GM21717 (cell line): ENCODE data around the gene C7orf33.
"Not testable (repeated sequence)": the region's sequence is repeated elsewhere in the genome, so short reads cannot be mapped to it uniquely, and the experiment has no call there.

Source experiments
- ATAC-seq: cut with Tn5 transposase; IDR thresholded peaks from one replicate; pipeline ENCODE4 v1.9.1; 2021; ENCODE audit warnings: mild to moderate bottlenecking, moderate library complexity; ENCODE audit not compliant: unreplicated experiment

C7orf33 gene

DNA sequence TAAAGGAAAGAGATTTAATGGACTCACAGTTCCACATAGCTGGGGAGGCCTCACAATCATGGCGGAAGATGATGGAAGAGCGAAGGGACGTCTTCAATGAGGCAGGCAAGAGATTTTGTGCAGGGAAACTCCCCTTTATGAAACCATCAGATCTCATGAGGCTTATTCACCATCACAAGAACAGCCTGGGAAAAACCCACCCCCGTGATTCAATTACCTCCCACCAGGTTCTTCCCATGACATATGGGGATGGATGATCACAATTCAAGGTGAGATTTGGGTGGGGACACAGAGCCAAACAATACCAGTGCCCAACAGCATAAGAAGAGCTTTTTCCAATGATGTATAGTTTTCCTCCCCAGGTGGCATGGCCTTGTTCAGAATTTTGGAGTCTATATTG is 11.2 kb upstream of the C7orf33 start:
- ATAC-seq, result no peak

DNA sequence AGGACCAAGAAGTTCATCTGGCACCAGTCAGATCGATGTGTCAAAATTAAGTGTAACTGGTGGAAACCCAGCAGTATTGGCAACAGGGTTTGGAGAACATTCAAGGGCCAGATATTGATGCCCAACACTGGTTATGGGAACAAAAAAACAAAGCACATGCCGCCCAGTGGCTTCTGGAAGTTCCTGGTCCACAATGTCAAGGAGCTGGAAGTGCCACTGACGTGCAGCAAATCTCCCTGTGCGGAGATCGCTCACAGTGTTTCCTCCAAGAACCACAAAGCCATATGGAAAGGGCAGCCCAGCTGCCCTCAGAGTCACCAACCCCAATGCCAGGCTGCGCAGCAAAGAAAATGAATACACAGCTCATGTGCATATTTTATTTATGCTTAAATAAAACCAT is 10.1 kb upstream of the C7orf33 start:
- ATAC-seq, result no peak

DNA sequence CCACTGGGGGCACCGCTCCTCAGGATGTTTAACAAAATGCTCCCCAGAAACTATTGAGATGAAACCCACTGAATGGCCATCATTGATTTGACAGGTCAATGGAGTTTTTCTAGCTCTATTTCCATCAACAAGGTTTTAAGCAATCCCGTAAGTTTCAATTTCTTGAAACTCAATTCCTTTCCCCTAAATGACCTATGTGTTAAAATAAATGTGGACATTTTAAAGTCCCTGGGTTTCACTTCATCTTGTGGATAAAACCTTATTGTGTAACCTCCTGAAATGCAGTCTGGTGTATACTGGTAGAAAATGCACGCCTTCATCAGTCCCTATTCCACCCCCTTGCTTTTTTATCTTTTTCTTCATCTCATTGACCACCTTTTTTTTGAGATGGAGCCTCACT is 8.9 kb upstream of the C7orf33 start:
- ATAC-seq, result no peak

DNA sequence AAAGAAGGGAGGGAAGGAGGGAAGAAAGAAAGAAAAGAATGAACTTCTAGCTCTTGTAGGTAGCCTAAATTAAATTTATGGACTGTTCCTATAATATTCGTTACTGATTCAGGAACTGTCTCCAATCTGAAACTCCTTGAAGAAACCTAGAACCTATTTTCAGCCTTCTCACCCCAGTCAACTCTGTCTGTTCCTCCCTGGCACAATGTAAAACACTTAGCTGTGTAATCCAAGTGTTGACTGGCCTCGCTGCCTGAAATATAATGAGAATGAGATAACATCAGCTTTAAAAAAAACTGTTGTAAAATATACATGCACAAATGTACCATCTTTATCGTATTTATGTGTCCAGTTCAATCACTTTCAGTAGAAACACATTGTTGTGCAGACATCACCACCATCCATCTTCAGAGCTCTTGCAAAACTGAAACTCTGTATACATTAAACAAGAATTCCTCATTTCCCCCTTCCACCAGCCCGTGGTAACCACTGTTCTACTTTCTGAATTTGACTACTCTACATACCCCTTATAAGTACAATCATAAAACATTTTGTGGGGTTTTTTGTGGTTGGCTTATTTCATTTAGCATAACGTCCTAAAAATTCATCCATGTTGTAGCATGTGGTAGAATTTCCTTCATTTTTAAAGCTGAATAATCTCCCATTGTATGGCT is 6.3 kb upstream of the C7orf33 start:
- ATAC-seq, result peak; percentile 95

DNA sequence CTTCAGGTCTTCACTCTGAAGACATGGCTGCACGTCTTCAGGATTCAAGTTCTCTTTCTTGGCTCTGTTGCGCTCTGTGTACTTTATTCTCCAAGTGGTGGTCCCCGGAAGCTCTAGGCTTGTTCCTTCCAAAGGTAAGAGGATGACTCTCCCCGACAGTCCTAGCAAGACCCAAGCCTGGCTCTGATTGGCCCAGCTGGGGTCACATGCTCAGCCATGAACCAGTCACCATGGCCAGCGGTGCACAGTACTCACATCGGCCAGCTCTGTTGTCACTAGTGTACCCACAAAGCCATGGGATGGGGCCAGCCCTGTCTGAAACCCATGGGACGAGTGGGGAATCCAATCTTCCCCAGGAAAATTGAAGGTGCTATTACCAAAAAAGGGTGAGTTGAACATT is 5.2 kb upstream of the C7orf33 start:
- ATAC-seq, result no peak

DNA sequence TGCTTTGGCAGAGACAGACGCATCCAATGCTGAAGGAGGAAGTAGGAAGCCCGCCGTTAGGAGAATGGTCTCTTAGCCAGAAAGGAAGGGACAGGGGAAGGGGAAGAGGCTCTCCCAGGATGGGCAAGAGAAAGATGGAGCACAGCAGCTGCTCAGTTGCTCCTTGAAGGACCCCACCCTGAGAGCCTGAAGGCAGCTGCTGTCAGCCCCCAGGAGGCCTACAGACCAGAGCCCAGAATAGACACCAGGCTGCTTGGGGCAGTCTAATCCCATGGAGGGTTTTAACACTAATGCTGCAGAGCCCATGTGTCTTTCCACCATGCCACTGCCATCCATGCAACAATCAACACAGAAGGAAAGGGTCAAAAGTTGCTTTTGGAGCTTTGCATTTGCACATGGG is 3.5 kb upstream of the C7orf33 start:
- ATAC-seq, result no peak

DNA sequence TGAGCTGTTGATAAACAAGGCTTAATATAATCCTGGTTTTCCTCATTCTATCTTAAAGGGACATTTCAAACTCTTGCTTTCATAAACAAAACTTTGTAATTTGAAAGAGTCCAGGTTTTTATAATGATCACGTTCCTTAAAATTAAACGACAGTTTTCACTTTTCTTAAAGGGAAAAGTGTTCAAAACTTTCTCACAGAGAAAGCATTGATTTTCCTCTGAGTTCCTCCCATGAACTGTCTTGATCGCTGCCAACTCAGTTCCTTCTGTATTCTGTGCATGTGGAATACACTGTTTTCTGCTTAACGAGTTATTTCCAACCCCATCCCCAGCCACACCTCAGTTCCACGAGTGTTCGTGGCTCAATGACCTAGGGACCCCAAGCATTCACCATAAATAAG is 2.4 kb upstream of the C7orf33 start:
- no peak for ATAC-seq

DNA sequence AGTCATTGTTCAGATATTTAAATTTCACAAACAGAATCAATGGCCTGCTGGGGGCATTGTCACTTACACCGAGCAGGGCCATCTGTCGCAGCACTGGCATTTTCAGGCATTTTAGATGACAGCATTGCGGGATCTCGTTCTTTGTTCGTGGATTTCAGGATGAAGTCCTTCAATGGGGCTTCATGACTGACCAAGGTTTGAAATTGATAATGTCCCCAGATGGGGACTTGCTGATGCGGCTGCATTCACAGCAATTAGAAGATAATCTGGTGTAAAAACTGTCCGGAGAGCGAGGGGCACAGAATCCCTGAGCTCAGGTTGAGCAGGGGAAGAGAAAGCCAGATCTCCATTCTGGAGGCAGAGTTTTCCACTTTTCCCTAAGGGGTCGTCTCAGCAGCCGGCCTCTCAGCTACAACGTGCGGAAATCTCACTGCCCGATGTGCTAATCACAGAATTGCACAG is 1.9 kb upstream of the C7orf33 start:
- ATAC-seq, result no peak

DNA sequence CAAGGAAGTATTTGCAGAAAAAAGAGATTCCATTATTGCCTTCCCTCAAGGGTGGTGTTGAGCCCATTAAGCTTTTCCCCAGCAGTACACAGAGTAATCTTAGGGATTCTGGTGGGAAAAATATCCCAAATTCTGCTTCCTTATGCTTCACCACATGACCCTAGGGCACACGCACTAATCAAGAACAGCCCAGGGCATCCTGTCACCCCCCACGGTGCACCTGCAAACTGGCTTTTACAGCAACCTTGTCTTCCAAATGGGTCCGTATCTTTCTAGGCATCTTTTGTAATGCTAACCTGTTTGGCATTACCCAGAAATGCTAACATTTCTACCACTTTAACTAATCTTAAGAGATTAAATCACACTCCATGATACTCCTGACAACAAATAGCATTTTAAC is 926 bp upstream of the C7orf33 start:
- no peak for ATAC-seq

DNA sequence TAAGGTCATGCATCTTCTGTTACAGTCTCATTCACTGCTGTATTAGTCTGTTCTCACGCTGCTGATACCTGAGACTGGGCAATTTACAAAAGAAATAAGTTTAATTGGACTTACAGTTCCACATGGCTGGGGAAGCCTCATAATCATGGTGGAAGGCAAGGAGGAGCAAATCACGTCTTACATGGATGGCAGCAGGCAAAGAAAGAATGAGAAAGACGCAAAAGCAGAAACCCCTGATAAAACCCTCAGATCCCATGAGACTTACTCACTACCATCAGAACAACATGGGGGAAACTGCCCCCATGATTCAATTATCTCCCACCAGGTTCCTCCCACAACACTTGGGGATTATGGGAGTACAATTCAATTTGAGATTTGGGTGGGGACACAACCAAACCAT is 5.8 kb downstream of the C7orf33 start:
- not testable (repeated sequence) for ATAC-seq

DNA sequence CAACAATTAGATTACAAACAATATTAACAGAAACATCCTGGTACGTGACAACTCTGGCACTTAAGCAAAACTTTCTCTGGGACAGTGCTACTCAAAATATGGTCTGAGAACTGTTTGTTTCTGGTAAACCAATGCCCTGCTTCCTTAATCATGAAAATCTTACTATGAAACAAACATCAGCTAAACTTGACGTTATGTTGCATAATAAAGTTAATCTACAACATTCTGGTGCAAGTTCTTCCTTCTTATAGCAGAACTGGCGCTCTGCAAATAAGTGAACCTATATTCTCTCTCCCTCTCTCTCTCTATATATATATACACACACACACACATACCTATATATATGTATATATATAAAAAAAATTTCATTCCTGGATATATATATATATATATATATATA is 7.8 kb downstream of the C7orf33 start:
- ATAC-seq, result no peak

DNA sequence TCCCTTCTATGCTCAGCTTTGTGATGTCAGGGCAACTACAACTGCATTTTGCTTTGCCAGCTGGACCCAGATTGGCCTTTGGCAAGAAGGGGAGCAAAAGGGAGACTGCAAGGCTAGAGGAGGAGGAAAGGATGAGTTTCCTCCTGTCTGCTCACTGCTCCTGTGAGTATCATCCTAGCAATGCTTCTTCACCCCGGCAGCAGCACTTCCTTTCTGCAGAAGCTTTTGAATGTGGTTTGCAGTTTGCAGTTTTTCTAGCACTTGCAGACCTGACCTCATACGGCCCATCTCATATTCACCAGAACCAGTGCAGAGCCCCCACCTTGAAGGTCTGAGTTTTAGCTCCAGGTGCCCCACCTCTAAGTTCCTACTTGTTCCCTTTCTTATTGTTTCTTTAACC is 14.8 kb downstream of the C7orf33 start:
- no peak for ATAC-seq

DNA sequence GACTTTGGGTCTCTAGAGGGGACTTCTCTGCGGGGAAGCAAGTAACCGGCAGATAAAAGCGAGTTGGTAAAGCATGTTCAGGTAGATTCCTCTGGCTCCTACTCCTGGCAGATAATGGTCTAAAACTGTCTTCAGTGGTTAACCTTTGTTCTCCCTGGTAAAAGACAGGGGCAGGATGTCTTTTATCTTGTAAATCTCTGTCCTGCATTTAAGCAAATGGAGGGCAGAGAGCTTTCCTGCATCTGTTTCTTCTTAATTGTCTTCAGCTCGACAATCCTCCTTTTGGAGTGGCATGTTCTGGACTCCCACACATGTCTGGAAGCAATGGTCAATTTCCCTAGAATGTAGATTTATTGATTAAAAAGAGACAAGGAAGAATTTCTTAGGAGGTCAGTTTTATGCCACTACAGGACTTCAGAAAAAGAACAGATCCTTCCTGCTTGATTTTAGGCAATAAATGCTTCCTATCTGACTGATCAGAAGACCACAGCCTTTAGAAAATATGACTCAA is 16.6 kb downstream of the C7orf33 start:
- no peak for ATAC-seq

DNA sequence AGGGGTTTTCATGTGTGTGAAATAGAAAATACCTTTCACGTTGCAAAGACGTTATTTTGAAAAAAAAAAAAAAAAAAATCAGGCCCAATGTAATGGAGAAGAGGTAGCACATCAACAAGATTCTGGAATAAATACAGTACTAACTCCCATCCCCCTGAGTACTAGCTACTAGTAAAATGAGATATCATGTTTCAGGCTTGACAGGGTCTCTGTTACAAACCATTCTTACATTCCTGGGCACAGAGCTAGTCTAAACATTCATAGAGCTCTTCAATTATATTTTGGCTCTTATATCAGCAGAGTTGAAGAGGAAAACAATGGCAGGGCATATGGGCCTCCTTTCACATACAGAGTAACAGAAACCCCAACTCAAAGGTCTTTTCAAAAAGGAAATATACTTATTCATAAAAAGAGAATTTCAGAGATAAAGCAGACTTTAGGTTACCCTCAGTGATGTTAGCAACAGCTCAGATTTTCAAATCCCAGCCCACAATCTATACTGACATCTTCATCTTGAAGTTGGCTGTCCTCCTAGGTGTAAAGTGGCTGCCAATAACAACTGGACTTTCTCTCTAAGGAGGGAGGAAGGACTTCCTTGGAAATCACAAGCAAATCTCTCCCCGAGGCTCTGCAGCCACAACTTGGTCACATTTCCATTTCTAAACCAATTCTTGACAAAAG is 18.6 kb downstream of the C7orf33 start:
- no peak for ATAC-seq

DNA sequence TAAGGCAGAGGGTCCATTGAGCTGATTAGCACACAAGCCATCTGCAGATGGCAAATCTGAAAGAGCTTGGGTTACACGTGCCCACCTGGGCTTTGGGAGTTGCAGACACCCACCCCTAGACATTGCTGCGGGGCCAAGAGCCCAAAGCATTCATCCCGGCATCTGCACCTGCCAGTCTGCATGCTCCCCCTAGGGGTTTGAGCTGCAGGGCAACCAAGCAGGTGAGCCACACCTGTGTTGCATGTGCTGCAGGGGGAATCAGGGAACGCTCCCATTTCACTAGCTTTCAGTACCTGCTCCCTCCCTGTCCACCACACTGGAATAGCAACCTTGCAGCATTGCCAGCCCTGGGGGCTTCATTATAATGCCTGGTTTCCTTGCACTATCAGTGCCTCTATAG is 21.1 kb downstream of the C7orf33 start:
- no peak for ATAC-seq

DNA sequence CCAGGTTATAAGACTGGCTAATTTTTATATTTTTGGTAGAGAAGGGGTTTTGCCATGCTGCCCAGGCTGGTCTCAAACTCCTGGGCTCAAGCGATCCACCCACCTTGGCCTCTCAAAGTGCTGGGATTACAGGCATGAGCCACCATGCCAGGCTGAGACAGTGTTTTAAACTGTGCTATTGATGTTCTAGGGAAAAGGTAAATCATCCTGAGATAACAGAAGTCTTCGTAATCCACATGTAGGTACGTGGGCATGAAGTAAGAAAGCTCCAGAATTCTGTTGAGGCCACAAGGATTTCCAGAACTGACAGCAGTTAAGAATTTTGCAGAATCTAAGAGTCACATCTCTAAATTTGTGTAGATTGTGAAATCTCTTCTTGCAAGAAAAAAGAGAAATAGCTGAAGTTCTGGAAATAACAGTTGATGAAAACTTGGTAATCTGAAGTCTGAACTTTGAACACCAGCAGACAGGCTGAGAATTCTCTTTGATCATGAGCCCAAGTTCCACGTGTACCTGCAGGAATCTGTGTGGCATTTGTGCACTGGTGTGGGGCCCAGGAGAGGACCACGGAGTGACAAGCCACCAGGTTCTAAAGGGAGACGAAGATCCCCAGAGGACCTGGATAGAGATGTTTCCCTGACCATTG is 24.6 kb downstream of the C7orf33 start:
- no peak for ATAC-seq

DNA sequence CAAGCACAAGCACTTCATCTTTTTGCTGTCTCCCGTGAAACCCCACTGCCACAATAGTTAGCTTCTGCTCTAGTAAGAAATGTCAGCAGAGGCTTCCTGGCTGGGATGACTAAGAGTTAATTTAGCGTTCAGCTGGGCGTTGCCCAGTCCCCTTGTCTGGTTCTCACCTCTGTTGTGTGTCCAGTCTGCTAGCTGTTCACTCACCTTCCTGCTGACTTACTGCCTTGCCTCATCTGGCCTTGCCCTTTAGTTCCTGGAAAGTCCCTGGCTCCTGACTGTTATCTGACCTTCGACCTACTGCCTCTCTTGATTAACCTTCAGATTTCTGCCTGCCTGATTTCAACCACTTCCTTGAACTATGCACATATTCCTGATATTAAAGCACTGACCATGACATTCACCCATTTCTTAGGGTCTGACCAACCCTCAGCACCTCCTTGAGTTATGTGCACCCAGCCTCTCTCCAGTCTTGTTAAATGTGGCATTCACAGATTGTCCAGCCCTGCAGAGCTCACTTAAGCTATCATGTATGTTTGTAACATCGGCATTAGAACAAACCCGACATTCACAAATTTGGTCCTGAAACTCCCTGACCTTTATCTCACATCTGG is 30.3 kb downstream of the C7orf33 start:
- no peak for ATAC-seq

DNA sequence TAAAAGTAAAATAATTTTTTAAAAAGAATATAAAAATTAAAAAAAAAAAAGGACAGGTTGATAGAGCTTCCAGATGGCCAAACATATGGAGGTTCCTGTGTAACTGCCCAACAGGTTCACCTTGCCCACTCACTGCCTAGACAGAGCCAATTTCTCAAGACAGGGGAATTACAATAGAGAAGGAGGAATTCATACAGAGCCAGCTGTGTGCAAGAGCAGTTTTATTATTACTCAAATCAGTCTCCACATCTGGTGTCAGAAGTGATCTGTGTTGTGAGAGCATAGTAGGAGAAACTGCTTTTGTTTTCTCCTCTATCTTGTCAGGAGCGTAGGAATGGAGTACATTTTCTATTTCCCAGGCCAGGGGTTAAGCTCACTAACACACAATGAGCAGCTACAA is 31.0 kb downstream of the C7orf33 start:
- ATAC-seq, result no peak

DNA sequence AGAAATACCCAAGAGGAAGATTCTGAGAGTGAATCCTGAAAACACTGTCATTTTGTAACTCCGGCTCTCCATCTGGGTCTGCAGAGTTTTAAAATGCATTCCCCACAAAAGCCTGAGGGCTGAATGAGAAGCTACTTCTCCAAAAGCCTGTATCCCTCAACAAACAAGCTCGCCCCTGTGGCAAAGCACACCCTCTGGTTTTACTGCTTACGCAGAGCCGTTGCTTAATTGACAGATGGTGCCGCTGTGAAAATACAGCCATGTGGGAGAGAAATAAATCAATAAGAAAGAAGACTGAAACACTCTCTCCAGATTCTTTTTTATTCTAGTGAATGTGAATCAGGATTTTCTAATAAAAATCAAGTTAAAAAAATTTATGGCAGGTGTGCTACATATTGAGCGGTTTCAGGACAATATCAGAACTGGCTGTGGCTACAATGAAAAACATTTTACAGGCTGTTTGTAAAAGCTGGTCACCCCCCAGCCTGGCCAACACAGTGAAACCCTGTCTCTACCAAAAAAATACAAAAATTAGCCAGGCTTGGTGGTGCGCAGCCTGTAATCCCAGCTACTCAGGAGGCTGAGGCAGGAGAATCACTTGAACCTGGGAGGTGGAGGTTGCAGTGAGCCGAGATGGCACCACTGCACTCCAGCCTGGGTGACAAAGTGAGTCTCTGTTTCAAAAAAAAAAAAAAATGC is 32.5 kb downstream of the C7orf33 start:
- ATAC-seq, result no peak

DNA sequence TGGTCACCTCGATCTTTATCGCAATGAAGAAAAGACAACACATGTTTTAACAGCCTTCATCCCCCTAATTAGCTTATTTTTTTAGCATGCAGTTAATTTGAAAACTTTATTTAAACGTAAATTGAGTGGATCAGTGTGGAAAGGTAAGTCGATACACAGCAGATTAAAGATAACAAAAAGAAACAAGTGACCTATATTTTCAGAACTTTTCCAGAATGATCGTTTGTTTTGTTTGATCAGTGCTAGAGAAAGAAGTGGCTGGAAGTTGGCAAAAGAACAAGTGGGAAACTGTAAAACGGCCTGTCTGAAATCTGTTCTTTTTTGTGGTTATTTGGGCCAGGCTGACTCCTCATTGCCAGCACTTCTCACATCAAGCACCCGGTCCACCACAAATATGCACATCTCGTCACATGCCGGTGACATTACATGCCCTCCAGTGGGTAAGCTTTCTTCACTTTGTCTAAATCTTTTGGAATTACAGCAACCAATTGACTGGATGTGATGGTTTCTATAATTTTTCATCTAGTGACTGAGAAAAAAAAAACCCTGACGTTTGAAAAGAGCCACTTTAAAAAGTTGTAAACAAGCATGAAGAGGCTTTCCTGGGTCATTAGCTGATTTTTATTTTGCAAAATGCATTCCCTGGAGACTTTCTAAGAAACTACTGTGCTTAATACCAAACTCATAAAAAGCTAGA is 33.2 kb downstream of the C7orf33 start:
- ATAC-seq, result no peak
